SKM-1 treated with dmso at 0.1 percent for 144 hours (cell line): ENCODE data around the gene CD248.

ENCODE experiments used
- DNase-seq: peaks from one replicate; lab custom pipeline; 2025; ENCODE audit not compliant: unreplicated experiment; lab: John Stamatoyannopoulos, UW

Gene CD248

GRCh38 chr11:66289548-66290329 lies 27.1 kb downstream of the CD248 start:
- peak; percentile 72 for DNase-seq

DNA sequence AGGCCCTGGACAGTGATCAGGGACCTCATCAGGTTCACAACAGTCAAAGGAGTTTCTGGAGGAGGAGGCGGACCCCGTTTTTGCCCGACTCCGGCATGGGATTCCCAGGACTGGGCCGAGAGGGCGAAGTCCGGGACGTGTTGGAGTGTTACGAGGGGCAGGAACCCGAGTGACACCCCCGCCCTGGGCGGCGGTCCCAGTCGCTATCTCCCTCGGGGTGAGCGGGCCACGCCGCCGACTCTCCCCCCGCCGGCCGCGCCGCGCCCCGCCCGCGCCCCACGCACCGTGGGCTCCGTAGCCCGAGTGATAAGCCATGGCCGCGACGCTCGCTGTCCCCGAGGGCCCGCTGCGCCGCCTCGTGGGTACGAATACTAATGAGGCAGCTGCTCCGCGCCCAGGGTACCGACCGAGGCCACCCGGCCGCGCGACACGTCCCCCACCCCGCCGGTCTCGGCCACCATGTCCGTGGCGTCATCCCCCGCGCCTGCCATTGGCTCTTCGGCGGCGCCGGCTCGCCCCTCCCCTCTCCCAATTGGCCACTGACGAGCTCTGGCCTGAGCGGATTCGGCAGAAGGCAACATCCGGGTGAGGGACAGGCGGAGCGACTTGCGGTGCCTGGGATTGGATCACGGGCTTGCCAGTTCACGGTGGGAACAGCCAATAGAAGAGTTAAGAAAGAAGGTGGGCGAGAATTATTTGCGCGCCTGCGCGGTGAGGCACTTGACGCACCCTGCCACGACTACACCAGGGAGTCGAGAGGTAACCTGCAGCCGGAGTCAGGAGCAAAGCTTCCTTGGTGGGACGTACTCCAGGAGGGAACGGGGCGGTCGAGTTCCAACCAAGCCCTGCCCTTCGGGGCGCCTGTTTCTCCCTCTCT lies 27.9 kb downstream of the CD248 start, which contains the start of gene YIF1A:
Gene YIF1A, minus strand, starts transcription at position 473 of the 877 bp plus-strand sequence. Its CDS starts 158 bp downstream, at position 315.
- DNase-seq, result peak; percentile 98

DNA sequence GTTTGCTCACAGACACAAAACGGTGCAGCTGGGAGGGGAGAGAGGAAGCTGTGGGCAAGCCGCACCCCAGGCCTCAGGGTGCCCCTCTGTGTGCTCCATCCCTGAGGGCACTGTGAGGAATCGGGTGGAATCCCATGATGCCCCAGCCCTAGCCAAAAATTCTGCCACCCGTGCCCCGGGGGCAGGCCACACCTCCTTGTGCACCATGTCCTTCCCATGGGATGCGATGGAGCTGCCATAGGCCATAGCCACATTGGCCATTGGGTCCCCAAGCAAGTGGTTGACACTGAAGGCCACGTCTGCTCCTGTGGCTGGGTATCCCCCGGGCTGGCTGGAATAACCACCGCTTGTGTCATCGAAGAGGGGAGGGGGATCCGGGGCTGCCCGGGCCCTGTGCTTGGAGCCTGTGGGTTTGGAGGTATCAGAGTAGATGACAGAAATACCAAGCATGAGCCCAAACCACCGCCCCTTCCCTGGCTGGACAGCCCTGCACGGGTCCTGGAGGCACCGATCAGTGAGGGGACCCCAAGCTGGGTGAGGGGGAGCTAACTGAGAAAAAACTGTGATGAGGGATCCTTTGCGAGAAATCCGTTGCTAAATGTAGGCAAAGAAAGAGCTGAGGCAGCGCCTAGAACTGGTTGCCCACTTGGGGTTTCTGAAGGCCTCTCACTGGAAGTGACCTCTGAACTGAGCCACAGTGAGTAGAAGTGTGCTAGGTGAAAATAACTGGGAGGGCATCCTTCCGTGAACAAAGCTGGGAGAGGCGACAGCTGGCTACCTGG lies 28.8 kb downstream of the CD248 start:
- DNase-seq, result no peak

DNA sequence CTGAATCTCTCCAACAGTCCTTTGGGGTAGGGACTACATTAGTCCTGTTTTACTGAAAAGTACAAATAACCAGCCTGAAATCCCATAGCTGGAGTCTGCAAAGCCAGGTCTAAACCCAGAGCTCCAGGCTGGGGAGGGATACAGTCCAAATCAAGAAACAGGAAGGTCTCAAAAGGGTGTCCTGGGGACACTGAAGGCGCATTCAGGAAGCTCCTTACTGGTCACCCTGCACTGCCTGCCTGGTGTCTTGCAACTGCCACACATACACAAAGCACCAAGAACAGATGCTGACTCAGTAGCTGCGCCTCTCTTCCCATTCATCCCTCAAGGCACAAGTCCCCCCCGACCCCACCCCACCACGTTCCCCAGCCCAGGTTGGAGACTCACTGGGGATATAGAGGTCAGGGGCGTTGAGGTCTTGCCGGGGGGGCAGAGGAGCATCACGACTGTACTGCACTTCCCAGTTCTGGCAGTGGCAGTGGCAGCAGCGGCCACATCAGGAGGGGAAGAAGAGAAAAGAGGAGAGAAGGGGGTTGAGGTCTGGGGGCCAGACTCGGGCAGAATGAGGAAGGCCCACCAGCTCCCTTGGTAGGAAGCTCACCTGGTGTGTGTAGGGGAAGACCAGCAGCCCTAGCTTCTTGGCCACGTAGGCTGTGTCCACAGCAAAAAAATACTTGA lies 29.5 kb downstream of the CD248 start:
- DNase-seq, result no peak

- DNase-seq, result no peak
Observed at GRCh38 chr11:66286699-66287098, 30.1 kb downstream of the CD248 start.

DNA sequence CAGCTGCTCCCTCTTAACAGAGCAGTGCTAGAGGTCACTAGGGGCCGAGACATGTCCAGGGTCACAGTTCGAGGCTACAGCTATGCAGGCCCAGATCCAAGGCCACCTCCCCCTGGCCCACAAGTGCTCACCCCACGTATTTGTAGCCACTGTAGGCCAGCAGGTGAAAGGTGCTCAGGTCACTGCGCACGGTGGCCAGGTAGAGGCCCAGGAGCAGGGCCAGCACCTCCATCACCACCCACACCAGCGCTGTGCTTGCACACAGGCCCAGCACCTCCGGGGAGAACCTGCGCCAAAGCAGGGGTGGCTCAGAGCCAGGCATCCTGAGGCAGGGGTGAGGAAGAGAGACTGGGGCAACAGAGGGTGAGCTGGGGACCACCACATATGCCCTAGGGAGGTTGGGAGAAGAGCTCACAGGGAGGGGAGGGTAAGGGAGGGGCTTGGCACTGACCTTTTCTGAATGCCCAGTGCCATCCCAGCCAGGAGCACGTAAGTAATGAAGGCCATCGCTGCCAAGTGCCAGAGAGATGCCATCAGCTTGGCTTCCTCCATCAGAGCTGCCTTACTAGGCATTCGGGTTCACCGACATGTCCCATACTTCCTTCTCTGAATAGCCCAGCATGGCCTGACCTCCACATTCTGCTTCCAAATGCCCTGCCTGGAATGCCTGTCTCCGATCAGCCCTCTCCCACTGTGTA lies 31.4 kb downstream of the CD248 start:
- no peak for DNase-seq

GRCh38 chr11:66284526-66285078 lies 32.2 kb downstream of the CD248 start:
- DNase-seq, result no peak

DNA sequence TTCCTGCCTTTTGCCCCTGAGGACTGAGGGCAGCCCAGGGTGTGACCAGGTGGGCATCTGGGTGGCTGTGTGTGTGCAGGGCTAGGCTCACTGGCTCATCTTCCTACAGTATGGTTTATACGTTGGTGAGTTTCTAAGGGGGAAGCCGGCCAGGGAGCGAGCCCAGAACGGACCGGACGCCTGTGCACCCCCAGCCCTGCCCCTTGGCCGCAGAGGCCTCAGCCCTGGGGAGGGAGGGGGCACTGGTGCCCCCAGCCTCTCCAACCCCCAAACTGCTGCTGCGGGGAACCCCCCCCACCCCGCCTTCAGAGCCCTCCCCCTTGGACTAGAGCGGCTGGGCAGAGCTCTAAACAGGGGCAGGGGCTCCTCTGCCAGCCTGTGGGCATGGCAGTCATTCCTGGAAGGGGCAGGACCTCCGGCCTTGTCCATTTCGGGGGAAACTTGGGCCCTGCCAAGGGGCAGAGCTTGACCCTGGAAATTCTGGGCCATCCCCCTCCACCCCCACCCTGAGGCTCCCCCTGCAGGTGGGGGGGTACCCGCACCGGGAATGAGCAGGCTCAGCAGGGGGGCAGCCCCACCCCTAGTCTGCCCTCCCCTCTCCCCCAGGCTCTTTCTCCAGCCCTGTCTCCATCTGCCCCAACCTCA lies 33.3 kb downstream of the CD248 start:
- DNase-seq, result no peak

GRCh38 chr11:66282468-66283455 lies 34.1 kb downstream of the CD248 start:
- DNase-seq, result peak; percentile 93

DNA sequence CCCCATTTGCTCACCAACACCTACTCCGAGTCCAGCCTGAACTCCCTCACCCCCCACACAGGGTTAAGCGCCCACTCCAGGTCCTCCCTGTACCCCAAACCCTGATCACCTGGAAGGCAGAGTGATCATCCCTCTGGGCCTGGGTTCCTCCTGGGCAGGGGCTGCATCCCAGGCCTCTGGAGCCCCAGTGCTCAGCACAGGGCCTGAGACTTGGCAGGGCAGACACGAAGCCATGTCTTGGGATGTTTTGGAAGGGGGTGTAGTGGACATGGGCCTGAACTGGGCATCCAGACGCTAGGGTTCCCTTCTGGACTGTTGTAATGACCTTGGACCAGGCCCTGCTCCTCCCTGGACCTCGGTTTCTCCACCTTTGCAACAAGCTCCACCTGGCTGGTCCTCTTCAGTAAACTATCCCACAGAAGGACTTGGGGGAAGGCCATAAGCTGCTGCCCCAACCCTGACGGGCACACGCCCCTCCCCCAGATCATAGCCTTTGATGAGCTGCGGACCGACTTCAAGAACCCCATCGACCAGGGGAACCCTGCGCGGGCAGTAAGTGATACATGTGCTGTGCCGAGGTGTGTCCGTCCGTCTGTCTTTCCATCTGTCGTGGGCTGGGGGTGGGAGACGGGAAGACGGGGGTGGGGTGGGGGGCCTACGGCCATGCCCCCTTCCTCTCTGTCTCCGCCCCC lies 34.9 kb downstream of the CD248 start:
- DNase-seq, result no peak

GRCh38 chr11:66281001-66281400 lies 35.8 kb downstream of the CD248 start:
- DNase-seq, result no peak

GRCh38 chr11:66280428-66280827 lies 36.4 kb downstream of the CD248 start:
- DNase-seq, result no peak

DNA sequence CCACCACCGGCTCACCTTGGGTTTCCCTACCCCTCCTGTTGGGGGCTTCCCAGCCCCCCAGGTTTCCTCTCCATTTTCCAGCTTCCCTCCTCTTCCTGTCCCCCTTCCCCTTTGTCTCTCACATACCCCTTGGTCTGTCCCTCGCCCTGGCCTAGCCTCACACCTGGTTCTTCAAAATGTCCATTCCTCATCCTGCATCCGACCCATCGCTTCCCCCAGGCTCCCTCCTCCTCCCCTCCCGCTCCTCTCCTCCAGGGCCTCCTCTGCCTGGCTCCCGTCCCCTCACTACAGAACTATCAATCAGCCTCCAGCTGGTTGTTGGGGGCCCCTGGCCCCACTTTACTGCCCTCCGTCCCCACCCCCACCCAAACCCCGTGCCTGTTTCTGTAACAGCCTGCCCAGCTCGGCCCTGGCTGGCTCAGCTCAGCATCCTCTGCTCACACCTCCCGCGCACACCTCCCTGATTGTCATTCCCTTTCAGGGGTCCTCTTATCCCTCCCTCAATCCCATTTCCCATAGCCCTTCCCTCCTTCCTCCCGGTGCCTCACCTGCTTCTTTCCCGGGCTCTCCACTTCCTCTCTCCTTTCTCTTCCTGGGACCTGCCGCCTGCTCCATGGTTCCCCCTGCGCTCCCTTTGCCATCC lies 37.6 kb downstream of the CD248 start:
- DNase-seq, result no peak

GRCh38 chr11:66278363-66279091 lies 38.3 kb downstream of the CD248 start:
- no peak for DNase-seq

- DNase-seq, result no peak
Observed at GRCh38 chr11:66277471-66278362, 39.1 kb downstream of the CD248 start, which contains the start of gene CNIH2. TSS of gene CNIH2 (plus strand) at chr11:66278175. CDS start at chr11:66278457, 282 bp downstream.
